ENCODE results near the gene L2HGDH.

DNA sequence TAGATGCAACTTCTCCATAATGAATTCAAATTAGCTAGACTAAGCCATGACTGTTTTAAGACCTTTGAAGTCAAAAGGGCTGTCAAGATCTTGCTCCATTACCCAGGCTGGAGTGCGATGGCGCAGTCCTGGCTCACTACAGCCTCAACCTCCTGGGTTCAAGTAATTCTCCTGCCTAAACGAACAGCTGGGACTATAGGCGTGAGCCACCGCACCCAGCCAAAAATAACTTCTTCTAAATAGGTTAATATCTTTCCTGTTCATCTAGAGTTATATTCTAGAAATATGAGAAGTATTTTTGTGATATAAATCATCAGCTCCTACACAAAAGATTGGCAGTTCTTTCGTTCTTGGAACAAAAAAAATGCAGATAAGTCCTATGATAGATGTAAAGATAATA, 41.1 kb downstream of the L2HGDH start:
- TF ChIP-seq, protein P1, sequence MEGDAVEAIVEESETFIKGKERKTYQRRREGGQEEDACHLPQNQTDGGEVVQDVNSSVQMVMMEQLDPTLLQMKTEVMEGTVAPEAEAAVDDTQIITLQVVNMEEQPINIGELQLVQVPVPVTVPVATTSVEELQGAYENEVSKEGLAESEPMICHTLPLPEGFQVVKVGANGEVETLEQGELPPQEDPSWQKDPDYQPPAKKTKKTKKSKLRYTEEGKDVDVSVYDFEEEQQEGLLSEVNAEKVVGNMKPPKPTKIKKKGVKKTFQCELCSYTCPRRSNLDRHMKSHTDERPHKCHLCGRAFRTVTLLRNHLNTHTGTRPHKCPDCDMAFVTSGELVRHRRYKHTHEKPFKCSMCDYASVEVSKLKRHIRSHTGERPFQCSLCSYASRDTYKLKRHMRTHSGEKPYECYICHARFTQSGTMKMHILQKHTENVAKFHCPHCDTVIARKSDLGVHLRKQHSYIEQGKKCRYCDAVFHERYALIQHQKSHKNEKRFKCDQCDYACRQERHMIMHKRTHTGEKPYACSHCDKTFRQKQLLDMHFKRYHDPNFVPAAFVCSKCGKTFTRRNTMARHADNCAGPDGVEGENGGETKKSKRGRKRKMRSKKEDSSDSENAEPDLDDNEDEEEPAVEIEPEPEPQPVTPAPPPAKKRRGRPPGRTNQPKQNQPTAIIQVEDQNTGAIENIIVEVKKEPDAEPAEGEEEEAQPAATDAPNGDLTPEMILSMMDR (conservative IDR thresholded peaks at IDR 0.05; ENCODE audit: low read depth, low read length): no peak
- TF ChIP-seq RCOR1 (IDR thresholded peaks at IDR 0.05; ENCODE audit: insufficient replicate concordance, low read length) (no peak), CEBPB (IDR thresholded peaks at IDR 0.05; ENCODE audit: low read depth, low read length) (no peak), RFX5 (IDR thresholded peaks at IDR 0.05; ENCODE audit: low read depth, low read length) (no peak), CHD1 (IDR thresholded peaks at IDR 0.05; ENCODE audit: low read depth, low read length) (no peak), POLR2A (IDR thresholded peaks at IDR 0.05; ENCODE audit: low read depth, low read length) (no peak), SMC3 (IDR thresholded peaks at IDR 0.05; ENCODE audit: low read depth, low read length) (no peak)
- TF ChIP-seq, protein P2, sequence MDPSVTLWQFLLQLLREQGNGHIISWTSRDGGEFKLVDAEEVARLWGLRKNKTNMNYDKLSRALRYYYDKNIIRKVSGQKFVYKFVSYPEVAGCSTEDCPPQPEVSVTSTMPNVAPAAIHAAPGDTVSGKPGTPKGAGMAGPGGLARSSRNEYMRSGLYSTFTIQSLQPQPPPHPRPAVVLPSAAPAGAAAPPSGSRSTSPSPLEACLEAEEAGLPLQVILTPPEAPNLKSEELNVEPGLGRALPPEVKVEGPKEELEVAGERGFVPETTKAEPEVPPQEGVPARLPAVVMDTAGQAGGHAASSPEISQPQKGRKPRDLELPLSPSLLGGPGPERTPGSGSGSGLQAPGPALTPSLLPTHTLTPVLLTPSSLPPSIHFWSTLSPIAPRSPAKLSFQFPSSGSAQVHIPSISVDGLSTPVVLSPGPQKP (IDR thresholded peaks at IDR 0.05; ENCODE audit: borderline replicate concordance, low read depth, low read length): no peak

Measured in IMR-90 (cell line).